Amniotic epithelial cell (primary cell): Measurements from ENCODE around the gene ABHD12.
A peak's percentile ranks its signal among the peaks of the same experiment; 100 is the strongest.
"Not testable (repeated sequence)": the region's sequence is repeated elsewhere in the genome, so short reads cannot be mapped to it uniquely, and the experiment has no call there.

Experiments
- DNase-seq: peaks from one replicate; pipeline ENCODE4 v3.0.0-alpha.2; 2010; ENCODE audit warnings: low read depth

ABHD12 gene

GRCh38 chr20:25353747-25354705, 36.6 kb downstream of the ABHD12 start:
- DNase-seq, result no peak

- DNase-seq, result no peak
Observed at GRCh38 chr20:25353353-25353746, 37.3 kb downstream of the ABHD12 start.

DNA sequence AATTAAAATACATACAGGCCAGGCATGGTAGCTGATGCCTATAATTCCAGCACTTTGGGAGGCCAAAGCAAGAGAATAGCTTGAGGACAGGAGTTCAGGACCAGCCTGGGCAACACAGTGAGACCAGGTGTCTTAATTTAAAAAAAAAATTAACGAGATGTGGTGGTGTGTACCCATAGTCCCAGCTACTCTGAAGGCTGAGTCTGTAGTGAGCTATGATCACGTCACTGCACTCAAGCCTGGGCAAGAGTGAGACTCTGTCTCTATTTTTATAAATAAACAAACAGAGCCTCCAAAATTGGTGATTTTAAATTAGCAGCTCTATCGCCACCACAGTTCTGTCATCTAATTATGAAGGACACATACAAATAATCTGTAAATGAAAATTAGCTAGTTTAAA, 37.9 kb downstream of the ABHD12 start:
- no peak for DNase-seq

GRCh38 chr20:25351024-25351360, 39.6 kb downstream of the ABHD12 start:
- DNase-seq, result no peak

- no peak for DNase-seq
Observed at GRCh38 chr20:25346349-25346748, 44.3 kb downstream of the ABHD12 start.

DNA sequence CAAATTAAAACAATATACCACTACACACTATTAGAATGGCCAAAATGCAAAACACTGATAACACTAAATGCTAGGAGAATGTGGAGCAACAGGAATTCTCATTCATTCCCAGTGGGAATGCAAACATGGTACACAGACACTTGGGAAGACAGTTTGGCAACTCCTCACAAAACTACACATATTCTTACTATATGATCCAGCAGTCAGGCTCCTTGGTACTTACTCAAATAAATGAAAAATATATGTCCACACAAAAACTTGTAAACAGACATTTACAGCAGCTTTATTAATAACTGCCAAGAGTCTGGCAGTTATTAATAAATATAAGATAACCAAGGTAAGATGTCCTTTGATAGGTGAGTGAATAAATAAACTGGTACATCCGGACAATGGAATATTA, 44.9 kb downstream of the ABHD12 start:
- DNase-seq, result no peak

GRCh38 chr20:25344634-25345033, 46.0 kb downstream of the ABHD12 start:
- no peak for DNase-seq

GRCh38 chr20:25341716-25342680, 48.6 kb downstream of the ABHD12 start:
- peak; percentile 58 for DNase-seq

- no peak for DNase-seq
Observed at GRCh38 chr20:25340380-25340779, 50.3 kb downstream of the ABHD12 start.

GRCh38 chr20:25339608-25340007, 51.0 kb downstream of the ABHD12 start:
- no peak for DNase-seq

DNA sequence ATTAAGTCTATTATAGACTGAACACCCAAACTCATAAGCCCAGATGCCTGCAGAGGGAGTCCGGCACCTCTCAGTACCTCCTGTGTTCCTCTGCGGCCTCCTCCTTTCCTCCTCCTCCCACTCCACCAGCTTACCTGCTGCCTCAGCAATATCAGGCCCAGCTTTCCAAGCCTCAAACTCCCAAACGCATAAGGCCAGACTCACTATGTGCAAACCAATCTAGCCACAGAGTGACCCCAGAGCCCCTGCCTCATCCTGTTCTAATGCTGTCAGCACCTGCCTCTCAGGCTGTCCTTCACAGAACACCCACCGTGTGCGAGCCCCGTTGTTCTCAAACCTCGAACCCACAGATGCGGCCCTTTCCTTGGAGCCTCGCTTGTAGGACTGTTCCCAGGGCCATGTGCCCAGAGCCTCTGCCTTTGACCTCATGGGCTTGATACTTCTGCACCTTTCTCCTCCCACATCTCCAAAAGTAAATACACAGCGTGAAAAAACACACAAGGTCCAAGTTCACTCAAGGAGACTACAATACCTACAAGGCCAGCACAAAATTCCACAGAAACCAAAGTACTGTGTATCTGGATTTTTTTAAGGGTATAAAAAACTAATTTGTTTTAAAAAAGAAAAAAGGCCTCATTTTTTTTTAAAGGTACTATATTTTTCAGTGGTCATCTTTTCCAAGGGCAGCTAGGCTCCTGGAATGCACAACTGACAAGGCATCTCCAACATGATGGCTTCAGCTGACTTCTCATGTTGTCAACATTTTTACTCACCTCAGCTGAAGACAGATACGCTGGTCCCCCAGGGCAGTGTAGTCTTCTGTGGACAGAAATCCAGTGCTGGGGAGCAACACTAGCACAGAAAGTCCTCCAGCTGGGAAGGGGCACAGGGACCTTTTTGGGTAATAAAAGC, 52.3 kb downstream of the ABHD12 start:
- DNase-seq, result no peak

DNA sequence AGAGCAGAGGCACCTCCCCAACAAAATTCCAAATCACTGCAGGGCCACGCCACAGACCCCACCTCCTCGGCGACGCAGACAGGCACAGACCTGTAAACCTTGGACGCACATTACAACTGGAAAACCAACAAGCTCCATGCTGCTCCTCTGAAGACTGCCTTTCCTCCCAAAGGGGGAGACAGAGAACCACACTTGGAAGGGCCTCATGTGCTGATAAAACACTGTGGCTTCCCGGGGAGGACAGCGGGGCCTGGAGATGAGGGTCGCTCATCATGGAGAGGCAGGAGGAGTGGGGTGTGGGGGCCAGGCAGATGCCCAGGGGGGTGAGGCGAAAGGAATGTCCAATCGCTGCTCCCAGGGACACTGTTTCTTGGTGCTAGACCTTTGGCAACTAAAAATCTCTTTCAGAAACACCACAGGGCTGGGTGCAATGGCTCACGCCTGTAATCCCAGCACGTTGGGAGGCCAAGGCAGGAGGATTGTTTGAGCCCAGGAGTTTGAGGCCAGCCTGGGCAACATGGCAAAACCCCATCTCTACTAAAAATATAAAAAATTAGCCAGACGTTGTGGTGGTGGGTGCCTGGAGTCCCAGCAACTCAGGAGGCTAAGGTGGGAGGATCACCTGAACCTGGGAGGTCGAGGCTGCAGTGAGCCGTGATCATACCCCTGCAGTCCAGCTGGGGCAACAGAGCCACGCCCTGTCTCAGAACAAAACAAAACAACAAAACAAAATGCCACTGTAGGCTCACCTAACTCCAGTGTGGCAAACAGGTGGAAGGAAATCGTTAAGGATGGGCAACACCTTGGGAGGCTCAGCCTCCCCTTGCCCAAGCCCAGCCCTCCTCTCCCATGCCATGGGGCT, 53.8 kb downstream of the ABHD12 start:
- DNase-seq, result peak; percentile 53

- not testable (repeated sequence) for DNase-seq
Observed at GRCh38 chr20:25334972-25335371, 55.7 kb downstream of the ABHD12 start.

GRCh38 chr20:25328954-25329498, 61.6 kb downstream of the ABHD12 start:
- no peak for DNase-seq

DNA sequence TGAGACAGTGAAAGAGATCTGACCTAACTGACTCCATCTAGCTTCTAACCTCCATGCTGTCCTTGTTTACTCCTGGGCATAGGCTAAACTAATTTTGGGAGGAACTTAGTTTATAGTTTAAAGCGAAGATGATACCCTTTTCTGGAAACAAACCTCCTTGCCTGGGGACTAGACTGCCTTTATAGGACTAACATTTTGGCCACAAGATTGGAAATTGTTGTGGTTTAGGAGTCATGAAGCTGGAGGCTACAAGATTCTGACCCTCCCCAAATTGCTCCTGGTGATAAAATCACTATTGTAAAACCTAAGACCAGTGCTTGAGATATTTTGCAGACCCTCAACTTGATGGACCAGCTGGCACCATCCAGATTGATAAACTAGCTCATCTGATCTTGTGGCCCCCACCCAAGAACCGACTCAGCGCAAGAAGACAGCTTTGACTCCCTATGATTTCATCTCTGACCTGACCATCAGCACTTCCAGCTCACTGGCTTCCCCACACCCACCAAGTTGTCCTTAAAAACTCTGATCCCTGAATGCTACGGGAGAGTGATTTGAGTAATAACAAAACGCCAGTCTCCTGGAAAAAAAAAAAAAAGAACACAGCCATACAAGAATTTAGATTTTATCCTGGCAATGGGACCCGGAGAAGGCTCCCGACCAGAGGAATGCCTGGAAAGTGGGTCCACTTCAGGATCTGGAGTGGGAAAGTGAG, 63.0 kb downstream of the ABHD12 start:
- DNase-seq, result no peak

- DNase-seq, result no peak
Observed at GRCh38 chr20:25325997-25326396, 64.6 kb downstream of the ABHD12 start.

DNA sequence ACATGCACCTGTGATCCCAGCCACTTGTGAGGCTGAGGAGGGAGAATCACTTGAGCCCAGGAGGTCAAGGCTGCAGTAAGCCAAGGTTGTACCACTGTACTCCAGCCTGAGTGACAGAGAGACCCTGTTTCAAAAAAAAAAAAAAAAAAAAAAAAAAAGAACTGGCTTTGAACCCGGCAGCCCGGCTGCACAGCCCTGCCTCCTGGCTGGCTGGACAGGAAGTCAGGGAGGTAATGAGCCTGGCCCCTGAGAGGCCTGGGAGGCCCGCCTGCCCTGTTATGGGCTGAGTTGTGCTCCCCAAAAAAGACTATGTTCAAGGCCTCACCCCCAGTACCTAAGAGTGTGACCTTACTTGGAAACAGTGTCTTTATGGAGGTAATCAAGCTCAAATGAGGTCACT, 65.6 kb downstream of the ABHD12 start:
- DNase-seq, result no peak

- DNase-seq, result no peak
Observed at GRCh38 chr20:25324412-25324811, 66.2 kb downstream of the ABHD12 start.

- no peak for DNase-seq
Observed at GRCh38 chr20:25323496-25324246, 67.0 kb downstream of the ABHD12 start.
